Astrocyte (in vitro differentiated cells and primary cell): ENCODE results near the gene CALR3.

ENCODE experiments used
- CTCF ChIP-seq: IDR thresholded peaks from 2 replicates; pipeline ENCODE4 v1.5.1; 2011; ENCODE audit warnings: low read depth, mild to moderate bottlenecking, inconsistent platforms, low read length, moderate library complexity; ENCODE audit not compliant: insufficient read depth
- EZH2 ChIP-seq: IDR thresholded peaks from 2 replicates; pipeline ENCODE4 v1.6.1; 2012; ENCODE audit warnings: mild to moderate bottlenecking, low read length, inconsistent platforms; ENCODE audit not compliant: insufficient read depth

- no peak for TF ChIP-seq CTCF
- TF ChIP-seq EZH2: no peak
Observed at GRCh38 chr19:16473875-16474392, 22.0 kb downstream of the CALR3 start.
